ENCODE results near the gene CBX4.

GRCh38 chr17:79840989-79841286 lies 1.7 kb upstream of the CBX4 start:
- TF ChIP-seq CTCF (IDR thresholded peaks at IDR 0.05) (no peak), EZH2 (IDR thresholded peaks at IDR 0.05) (no peak), EZH2phosphoT487 (IDR thresholded peaks at IDR 0.05) (peak; percentile 20)
